ENCODE data around the gene PDE6B.

DNA sequence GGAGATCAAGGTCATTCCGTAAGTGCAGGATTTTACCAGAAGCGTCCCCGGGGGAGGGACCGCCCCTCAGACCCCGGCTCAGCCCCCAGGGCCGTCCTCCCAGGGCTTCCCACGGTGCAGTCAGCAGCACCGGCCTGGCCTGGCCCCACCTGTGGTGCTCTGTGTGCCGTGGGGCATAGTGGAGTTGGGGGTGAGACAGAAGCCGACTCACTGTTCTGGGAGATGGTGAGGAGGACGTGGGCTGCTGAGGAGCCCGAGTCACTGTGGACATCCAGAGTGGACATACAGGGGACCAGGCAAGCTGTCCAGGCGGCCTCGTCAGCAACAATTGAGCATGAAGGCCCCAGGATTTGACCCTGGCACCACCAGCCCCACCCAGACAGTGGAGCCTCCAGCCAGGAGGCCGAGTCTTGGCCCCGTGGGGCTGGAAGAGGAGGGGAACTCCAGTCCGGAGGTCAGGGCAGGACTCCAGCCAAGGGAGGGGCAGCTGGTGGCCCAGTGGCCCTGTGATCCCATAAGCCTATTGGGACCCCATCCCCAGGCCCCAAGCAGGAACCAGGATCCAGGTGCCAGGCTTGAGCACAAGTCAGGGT, 29.6 kb downstream of the PDE6B start:
- TF ChIP-seq, protein P1, sequence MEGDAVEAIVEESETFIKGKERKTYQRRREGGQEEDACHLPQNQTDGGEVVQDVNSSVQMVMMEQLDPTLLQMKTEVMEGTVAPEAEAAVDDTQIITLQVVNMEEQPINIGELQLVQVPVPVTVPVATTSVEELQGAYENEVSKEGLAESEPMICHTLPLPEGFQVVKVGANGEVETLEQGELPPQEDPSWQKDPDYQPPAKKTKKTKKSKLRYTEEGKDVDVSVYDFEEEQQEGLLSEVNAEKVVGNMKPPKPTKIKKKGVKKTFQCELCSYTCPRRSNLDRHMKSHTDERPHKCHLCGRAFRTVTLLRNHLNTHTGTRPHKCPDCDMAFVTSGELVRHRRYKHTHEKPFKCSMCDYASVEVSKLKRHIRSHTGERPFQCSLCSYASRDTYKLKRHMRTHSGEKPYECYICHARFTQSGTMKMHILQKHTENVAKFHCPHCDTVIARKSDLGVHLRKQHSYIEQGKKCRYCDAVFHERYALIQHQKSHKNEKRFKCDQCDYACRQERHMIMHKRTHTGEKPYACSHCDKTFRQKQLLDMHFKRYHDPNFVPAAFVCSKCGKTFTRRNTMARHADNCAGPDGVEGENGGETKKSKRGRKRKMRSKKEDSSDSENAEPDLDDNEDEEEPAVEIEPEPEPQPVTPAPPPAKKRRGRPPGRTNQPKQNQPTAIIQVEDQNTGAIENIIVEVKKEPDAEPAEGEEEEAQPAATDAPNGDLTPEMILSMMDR (IDR thresholded peaks at IDR 0.05): no peak
- TF ChIP-seq POLR2A (IDR thresholded peaks at IDR 0.05): no peak
